KOPT-K1 (cell line): Measurements from ENCODE around the gene KCTD7.
"Not testable (repeated sequence)": the region's sequence is repeated elsewhere in the genome, so short reads cannot be mapped to it uniquely, and the experiment has no call there.

ENCODE experiments used
- H3K27ac ChIP-seq: fragments of 200-600 bp; sonication (generic); 2 replicates; pipeline ENCODE4 v1.5.1; 2016; ENCODE audit warnings: antibody characterized with exemption, mild to moderate bottlenecking, low read depth, low read length; ENCODE audit not compliant: poor library complexity, severe bottlenecking
- H3K36me3 ChIP-seq: fragments of 200-600 bp; sonication (generic); 2 replicates; pipeline ENCODE4 v1.5.1; 2017; ENCODE audit warnings: antibody characterized with exemption, mild to moderate bottlenecking, low read length, moderate library complexity; ENCODE audit not compliant: insufficient read depth
- H3K9me3 ChIP-seq: fragments of 200-600 bp; sonication (generic); 2 replicates; pipeline ENCODE4 v1.5.1; 2017; ENCODE audit warnings: antibody characterized with exemption, low read length, mild to moderate bottlenecking; ENCODE audit not compliant: insufficient read depth, poor library complexity, severe bottlenecking

Gene KCTD7

GRCh38 chr7:66679633-66680244, 51.1 kb downstream of the KCTD7 start:
- H3K27ac ChIP-seq = no peak overlapping the region

GRCh38 chr7:66681491-66682349, 53.0 kb downstream of the KCTD7 start:
- Histone ChIP-seq H3K36me3 (no peaks in the 10 kb centered on the region), H3K27ac (peak overlapping the region; percentile 77), H3K9me3 (no peaks in the 10 kb centered on the region)

More at GRCh38 chr7:66679633-66680244, 51.1 kb downstream of the KCTD7 start:
- no peaks in the 10 kb centered on the region for H3K36me3 ChIP-seq
- H3K9me3 ChIP-seq = no peaks in the 10 kb centered on the region

GRCh38 chr7:66682350-66683093, 53.8 kb downstream of the KCTD7 start:
- no peaks in the 10 kb centered on the region for H3K9me3 ChIP-seq

GRCh38 chr7:66683094-66683769, 54.6 kb downstream of the KCTD7 start:
- H3K27ac ChIP-seq, H3K9me3 ChIP-seq, H3K36me3 ChIP-seq: not testable (repeated sequence)

More at GRCh38 chr7:66682350-66683093, 53.8 kb downstream of the KCTD7 start:
- Histone ChIP-seq H3K36me3 (no peaks in the 10 kb centered on the region), H3K27ac (peak overlapping the region; percentile 77)

GRCh38 chr7:66683770-66684123, 55.1 kb downstream of the KCTD7 start:
- Histone ChIP-seq H3K9me3 (no peaks in the 10 kb centered on the region), H3K27ac (no peak overlapping the region), H3K36me3 (no peaks in the 10 kb centered on the region)

GRCh38 chr7:66685663-66686062, 57.0 kb downstream of the KCTD7 start:
- not testable (repeated sequence) for H3K9me3 ChIP-seq, H3K27ac ChIP-seq, H3K36me3 ChIP-seq

- Histone ChIP-seq H3K27ac (no peak overlapping the region), H3K36me3 (no peaks in the 10 kb centered on the region), H3K9me3 (no peaks in the 10 kb centered on the region)
Measured at GRCh38 chr7:66687186-66687585, 58.5 kb downstream of the KCTD7 start.

- not testable (repeated sequence) for H3K36me3 ChIP-seq, H3K9me3 ChIP-seq, H3K27ac ChIP-seq
Measured at GRCh38 chr7:66687672-66688071, 59.0 kb downstream of the KCTD7 start.

- Histone ChIP-seq H3K9me3 (no peaks in the 10 kb centered on the region), H3K27ac (no peak overlapping the region), H3K36me3 (no peaks in the 10 kb centered on the region; the same call in 1 of the 2 replicates)
Measured at GRCh38 chr7:66689081-66689480, 60.4 kb downstream of the KCTD7 start.

- no peaks in the 10 kb centered on the region for H3K9me3 ChIP-seq
- no peak overlapping the region for H3K27ac ChIP-seq
- no peaks in the 10 kb centered on the region; the same call in 1 of the 2 replicates for H3K36me3 ChIP-seq
Measured at GRCh38 chr7:66693331-66693730, 64.7 kb downstream of the KCTD7 start.
